AG20443 (cell line): ENCODE data around the gene ANKRD65.
"Not testable (repeated sequence)": the region's sequence is repeated elsewhere in the genome, so short reads cannot be mapped to it uniquely, and the experiment has no call there.

Experiments
- DNase-seq: peaks from one replicate; pipeline ENCODE4 v3.0.0; 2012; ENCODE audit warnings: low spot score, mixed read lengths

The ANKRD65 gene

DNA sequence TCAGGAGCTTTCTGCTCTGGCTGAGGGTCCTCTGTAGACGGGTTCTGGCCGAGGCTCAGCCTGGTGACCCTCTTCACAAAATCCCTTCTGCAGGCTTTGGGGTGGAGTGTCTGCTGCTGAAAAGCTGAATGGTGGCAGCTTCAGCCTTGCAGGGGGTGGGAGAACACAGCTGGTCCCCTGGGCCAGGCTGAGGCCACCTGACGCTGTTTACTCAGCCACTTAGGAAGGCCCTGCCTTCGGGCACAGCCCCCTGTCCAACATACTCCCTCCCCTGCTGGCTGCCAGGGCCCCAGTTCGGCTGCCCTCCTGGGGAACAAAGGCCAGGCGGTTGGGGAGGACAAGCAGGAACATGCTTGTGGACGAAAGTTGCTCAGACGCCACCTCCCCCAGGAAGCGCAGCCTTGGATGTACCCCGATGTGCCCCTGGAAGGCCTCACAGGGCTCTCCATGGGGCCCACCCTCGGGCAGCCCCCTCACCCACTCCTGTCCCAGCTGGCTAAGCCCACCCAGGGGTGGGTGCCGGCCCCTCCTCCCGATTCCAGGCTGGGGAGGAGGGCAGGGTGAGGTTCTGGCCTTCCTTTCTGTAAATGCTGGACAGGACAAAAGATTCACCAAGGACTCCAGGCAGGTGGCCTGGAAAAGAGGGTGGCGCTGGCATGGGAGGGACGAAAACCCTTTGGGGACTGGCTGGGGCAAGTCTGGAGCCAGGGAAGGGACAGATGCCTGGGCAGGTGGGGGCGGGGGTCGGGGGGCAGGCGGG, at the start of gene ANKRD65:
TSS of gene ANKRD65 (minus strand) at position 130 of the 760 bp plus-strand sequence. CDS start 271 bp downstream, outside the sequence.
- DNase-seq, result no peak

DNA sequence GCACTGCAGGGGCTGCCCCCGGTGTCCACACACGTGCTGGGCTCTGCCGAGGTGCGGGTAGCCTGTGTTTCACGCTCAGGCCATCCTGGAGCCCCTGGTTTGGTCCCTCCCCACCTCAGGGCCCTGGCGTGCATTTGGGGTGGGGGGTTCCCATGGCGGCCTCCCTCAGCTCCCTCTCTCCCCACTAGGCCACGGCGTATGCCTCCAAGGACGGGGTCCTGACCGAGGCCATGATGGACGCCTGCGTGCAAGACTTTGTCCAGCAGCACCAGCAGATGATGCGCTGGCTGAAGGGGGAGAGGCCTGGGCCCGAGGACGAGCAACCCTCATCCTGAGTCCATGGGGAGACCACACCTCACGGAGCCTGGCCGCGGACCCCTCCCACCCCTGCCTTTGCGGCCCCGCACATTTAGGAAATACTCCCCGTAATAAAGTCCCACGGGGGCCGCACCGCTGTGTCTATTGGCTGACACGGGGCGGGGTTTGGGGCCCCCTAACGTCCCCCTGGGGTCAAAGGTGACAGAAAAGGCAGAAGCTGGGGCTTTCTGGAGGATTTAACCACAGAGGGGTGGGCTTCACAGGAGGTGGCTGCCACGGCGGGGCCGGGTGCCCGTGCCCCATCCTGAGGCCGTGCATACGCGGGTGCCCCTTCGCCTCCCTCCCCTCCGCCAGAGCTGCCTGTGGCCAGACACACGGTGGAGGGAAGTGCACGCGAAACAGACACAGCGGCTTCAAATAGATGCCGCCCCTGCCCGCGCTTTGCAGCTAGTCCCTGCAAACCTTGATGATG, 47.3 kb upstream of the ANKRD65 start:
- DNase-seq, result not testable (repeated sequence)

GRCh38 chr1:1463312-1463711, 42.2 kb upstream of the ANKRD65 start:
- no peak for DNase-seq

GRCh38 chr1:1462318-1462966, 41.4 kb upstream of the ANKRD65 start:
- DNase-seq, result peak; percentile 40

DNA sequence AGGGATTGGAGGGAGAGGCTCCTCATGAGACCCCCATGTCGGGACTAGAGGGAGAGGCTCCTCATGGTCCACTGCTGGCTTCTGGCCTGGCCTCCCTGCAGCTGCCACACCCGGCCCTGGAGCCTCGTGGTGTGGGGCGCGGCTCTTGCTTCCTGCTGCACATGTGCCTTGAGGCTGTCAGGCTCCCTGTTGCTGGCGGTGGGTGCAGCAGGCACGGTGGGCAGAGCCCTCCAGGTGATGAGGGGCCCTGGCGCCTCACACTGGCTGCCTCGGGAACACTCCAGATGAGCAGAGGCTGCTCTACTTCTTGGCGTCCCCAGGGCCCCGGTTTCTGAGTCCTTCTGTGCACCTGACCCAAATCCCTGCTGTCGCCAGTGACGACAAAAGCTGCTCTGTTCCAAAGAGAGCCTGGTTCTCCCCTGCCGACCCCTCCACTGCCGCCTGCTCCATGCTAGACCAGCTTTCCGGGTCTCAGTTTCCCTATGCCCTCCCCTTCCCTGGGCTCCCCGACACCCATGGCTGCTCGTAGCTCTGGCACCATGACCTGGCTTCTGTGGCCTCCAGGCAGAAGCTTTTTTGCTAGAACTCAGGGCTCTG, 40.7 kb upstream of the ANKRD65 start:
- DNase-seq, result no peak

DNA sequence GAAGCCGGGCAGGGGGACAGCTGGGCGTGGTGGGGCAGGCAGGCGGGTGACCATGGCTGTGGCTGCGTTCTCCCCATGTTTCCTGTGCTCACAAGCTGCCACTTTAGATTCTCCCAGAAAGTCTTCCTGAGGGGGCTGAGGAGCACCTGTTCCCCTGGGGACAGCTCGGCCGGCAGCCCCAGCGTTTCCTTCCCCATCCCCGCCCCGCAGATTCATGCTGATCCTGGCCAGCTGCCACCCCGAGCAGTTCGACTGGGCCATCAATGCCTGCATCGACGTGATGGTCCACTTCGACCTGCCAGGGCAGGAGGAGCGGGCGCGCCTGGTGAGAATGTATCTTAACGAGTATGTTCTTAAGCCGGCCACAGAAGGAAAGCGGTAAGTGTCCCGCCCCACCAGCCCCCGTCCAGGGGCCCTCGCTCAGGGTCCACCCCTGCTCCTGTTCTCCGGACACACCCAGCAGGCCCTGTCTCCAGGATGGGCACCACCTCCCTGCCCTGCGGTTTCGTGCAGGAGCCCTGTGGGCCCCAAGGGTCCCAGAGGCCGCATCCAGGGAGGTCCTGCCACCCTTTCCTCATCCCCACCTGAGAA, 39.6 kb upstream of the ANKRD65 start:
- DNase-seq, result no peak

DNA sequence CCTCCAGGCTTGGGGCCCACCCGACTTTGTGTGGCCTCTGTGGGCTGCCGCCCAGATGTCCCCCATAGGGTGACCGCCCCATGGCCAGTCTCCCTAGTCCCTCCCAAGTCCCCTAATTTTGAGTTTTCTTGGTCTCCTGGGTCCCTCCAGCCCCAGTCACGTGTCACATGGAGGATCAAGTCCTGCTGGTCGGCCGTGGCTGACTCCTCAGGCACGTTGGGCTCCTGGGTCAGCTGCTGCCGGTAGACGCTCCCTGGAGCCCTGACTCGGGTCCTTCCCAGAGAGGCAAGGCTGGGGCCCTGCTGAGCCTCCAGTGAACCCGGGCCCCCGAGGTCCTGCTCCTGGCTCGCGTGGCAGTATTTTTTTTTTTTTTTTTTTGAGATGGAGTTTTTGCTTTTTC, 38.6 kb upstream of the ANKRD65 start:
- not testable (repeated sequence) for DNase-seq

DNA sequence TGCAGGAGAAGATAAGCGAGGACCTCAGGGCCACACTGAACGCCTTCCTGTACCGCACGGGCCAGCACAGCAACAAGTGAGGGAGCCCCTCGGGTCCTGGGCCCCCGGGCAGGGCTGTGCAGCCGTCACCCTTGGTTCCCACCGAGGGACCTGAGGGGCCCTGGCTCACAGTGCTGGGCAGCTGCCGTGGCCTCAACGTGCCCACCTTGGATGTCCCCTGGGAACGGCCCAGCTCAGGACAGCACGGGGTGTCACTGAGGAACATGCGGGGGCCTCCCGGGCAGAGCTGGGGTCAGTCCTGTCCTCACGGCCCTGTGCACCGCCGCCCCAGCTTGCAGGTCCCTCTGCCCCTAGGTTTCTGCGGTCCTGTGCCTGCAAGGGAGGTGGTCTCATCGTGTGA, 38.1 kb upstream of the ANKRD65 start:
- not testable (repeated sequence) for DNase-seq

- peak; percentile 2 for DNase-seq
These were observed 35.7 kb upstream of the ANKRD65 start for GRCh38 chr1:1456683-1457255.

DNA sequence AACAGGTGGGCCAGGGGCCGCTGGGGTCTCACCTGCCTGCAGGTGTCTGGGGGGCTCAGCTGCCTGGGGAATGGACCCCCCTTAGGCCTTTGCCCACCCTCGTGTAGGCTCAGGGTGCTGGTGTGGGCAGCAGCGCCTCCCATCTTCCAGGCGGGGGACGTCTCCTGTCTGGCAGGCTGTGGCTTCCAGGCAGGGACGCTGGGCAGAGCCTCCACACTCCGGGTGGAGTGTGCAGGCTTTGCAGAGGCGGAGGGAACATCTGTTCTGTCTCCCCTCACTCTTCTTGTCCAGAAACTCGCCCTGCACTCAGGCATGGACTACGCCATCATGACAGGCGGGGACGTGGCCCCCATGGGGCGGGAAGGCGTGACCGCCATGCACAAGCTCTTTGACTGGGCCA, 34.9 kb upstream of the ANKRD65 start:
- DNase-seq, result not testable (repeated sequence)

- no peak for DNase-seq
These were observed 34.3 kb upstream of the ANKRD65 start for GRCh38 chr1:1455366-1455884.

DNA sequence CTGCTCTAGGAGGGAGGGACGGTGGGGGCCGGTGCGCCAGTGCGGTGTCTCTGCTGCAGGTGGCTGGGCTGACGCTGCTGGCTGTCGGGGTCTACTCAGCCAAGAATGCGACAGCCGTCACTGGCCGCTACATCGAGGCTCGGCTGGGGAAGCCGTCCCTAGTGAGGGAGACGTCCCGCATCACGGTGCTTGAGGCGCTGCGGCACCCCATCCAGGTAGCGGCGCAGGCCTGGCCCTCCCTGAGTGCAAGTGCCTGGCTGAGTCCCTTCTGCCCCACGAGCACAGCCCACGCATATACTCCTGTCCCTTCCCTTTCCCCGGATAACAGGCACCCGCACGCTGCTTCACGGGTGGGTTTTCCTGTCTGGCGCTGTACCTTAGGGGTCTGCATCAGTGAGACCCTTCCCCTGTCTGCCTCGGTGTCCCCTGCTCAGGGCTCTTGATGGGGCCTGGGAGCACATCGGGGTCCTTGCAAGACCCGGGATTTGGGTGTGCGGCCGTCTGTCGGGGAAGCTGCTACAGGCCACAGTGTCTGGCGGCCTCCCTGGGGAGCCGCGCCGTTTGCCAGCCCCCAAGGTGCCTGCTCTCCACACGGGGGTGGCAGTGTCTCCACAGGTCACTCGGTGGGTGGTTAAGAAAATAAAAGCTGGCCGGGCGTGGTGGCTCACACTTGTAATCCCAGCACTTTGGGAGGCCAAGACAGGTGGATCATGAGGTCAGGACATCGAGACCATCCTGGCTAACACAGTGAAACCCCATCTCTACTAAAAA, 33.4 kb upstream of the ANKRD65 start:
- not testable (repeated sequence) for DNase-seq

- DNase-seq, result no peak
These were observed 31.8 kb upstream of the ANKRD65 start for GRCh38 chr1:1452882-1453281.

GRCh38 chr1:1452365-1452739, 31.3 kb upstream of the ANKRD65 start:
- not testable (repeated sequence) for DNase-seq

GRCh38 chr1:1451696-1452364, 30.8 kb upstream of the ANKRD65 start:
- peak; percentile 5 for DNase-seq

DNA sequence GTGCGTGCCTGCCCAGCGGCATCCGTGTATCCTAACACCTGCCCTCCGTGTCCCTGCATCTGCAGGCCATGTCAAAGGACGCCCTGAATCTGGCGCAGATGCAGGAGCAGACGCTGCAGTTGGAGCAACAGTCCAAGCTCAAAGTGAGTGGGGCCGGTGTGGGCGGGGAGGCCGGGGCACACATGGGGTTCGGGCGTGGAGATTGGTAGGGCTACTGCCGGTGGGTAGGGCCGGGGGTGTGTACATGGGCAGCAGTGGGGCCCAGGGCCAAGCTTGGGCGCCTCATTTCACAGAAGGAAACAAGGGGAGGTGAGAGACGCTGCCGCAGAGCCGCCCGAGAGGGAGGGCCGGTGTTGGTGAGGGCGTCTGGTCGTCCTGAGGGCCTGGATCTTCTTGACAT, 29.5 kb upstream of the ANKRD65 start:
- DNase-seq, result not testable (repeated sequence)

DNA sequence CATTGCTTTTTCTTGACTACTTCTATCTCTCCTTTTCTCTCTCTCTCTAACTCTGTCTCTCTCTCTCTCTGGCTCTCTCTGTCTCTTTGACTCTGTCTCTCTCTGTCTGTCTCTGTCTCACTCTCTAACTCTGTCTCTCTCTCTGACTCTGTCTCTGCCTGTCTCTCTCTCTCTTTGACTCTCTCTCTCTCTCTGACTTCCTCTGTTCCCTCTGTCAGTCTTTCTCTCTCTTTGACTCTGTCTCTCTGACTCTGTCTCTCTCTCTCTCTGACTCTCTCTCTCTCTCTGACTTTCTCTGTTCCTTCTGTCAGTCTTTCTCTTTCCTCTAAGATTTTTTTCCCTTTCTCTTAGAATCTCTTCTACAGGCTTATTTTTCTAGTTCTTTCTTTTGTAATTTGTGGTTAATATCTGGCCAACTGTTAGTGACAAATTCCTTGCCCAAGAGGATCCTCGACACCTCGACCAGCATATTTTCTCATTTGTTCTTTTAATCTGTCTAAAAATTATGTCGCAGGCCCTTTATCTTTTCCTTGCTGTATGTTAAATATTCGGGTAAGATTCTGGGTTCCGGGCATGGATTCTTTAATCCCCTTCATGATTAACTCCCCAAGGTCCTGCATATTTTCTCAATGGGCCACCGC, 28.1 kb upstream of the ANKRD65 start, which contains the start of gene ATAD3C:
TSS of gene ATAD3C (plus strand) at position 591 of the 641 bp plus-strand sequence. CDS start 995 bp downstream, outside the sequence.
- no peak for DNase-seq

GRCh38 chr1:1446631-1447030, 25.6 kb upstream of the ANKRD65 start:
- not testable (repeated sequence) for DNase-seq

GRCh38 chr1:1442069-1442770, 21.1 kb upstream of the ANKRD65 start:
- no peak for DNase-seq
